ENCODE measurements around the gene POLD3.

POLD3 gene

DNA sequence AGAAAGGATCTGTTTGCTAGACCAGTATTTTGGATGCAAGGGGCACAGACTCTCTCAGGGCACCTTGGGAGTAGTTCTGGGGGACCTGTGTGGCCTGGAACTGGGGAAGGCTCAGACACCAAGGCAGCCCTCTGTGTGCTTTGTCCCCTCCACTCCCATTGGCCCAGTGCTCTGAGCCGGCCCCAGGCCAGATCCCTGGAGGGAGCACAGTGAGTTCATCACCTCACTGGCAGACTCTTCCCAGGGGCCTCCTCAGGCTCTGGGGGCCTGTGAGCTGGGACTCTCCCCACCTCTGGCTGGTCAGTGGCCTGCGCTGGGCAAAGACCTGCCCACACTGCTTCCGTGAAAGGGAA, 87.1 kb downstream of the POLD3 start:
- DNase-seq (ENCODE audit: low read depth), result no peak
- no peak overlapping the region for H3K4me3 ChIP-seq (ENCODE audit: low read depth, low read length)
- TF ChIP-seq, protein P1, sequence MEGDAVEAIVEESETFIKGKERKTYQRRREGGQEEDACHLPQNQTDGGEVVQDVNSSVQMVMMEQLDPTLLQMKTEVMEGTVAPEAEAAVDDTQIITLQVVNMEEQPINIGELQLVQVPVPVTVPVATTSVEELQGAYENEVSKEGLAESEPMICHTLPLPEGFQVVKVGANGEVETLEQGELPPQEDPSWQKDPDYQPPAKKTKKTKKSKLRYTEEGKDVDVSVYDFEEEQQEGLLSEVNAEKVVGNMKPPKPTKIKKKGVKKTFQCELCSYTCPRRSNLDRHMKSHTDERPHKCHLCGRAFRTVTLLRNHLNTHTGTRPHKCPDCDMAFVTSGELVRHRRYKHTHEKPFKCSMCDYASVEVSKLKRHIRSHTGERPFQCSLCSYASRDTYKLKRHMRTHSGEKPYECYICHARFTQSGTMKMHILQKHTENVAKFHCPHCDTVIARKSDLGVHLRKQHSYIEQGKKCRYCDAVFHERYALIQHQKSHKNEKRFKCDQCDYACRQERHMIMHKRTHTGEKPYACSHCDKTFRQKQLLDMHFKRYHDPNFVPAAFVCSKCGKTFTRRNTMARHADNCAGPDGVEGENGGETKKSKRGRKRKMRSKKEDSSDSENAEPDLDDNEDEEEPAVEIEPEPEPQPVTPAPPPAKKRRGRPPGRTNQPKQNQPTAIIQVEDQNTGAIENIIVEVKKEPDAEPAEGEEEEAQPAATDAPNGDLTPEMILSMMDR (IDR thresholded peaks at IDR 0.05; ENCODE audit: low read depth, low read length, missing control alignments), result no peak
- in situ Hi-C loops (cut with HindIII; ENCODE audit: low sequenced_read_pairs), result no loop called here

DNA sequence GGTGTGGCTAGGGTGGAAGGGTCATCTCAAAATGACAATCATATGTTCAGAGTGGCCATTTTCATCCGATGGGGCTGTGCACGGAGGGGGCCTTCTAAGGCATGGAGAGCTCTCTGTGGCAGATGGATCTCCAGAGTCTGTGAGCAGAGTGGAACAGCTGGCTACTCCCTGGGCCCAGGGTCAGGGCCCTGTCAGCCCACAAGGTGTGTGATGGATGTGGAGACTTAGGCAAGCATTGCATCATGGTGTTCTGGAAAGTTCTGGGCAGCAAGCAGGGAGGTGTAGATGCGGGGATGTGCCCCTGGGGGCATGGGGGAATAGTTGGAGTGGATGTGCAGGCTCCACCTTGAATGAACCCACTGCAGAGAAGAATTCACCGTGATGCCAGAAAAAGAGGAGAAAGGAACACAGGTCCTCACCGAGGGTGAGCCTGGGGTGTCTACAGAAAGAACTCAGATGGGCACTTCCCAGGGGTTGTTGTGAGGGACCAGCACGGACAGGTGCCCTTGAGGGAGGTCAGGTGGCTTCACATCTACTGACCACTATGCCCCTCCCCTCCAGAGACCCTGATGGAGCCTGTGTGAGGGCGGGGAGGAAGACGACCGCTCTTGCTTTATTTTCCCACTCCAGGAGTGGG, 87.8 kb downstream of the POLD3 start:
- DNase-seq (ENCODE audit: low read depth), result no peak
- no peak overlapping the region for H3K4me3 ChIP-seq (ENCODE audit: low read depth, low read length)
- in situ Hi-C loops (cut with HindIII; ENCODE audit: low sequenced_read_pairs), result no loop called here
- TF ChIP-seq, protein P1 (IDR thresholded peaks at IDR 0.05; ENCODE audit: low read depth, low read length, missing control alignments), result no peak

- TF ChIP-seq, protein P1 (IDR thresholded peaks at IDR 0.05; ENCODE audit: low read depth, low read length, missing control alignments), result no peak
- in situ Hi-C loops (cut with HindIII; ENCODE audit: low sequenced_read_pairs), result no loop called here
- no peak for DNase-seq (ENCODE audit: low read depth)
- no peak overlapping the region for H3K4me3 ChIP-seq (ENCODE audit: low read depth, low read length)
Observed at GRCh38 chr11:74680703-74681531, 88.5 kb downstream of the POLD3 start.

DNA sequence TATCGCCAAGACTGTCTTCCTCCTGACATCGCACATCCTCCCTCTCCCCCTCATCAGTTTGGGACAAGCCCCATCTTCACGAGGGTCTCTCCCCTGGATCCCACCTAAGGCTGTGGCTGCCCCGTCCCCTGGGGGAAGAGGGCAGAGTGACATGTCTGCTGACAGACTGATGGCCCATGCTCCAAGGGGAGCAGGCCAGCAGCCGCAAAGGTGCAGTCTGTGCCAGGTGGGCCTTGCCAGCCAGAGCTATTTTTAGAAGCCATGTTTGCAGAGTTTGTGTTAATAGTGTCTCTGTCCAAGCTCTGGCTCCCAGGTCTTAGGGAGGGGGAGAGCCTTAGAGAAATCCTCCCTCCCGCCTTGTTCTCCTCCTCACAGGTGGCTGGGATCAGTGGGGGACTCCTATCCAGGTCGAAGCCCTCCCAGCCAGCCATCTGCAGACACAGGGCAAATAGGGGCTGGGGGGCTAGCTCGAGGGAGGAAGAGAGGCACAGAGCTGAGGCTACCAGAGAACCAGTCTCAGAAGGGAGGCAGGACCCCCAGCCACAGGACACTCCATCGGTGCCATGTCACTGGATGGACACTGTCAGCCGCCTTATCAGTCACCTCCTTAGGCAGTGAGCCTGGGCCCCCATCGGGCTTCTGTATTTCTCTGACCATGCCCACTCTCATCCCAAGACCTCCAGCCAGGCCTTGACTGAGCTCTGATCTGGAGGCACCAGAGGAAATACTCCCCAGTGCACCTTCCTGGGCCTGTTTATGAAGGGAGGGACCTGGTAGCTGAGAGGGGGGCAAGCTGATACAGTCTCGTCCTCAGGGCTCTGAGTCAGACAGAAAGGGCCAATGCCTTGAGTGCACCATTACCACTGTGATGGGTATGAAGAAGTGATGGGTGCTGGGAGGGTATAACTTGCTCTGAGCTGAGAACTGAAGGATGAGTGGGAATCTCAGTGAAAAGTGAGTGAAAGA, 89.6 kb downstream of the POLD3 start:
- TF ChIP-seq, protein P1 (IDR thresholded peaks at IDR 0.05; ENCODE audit: low read depth, low read length, missing control alignments), result no peak
- DNase-seq (ENCODE audit: low read depth), result no peak
- H3K4me3 ChIP-seq (ENCODE audit: low read depth, low read length), result no peak overlapping the region
- in situ Hi-C loops (cut with HindIII; ENCODE audit: low sequenced_read_pairs), result no loop called here

DNA sequence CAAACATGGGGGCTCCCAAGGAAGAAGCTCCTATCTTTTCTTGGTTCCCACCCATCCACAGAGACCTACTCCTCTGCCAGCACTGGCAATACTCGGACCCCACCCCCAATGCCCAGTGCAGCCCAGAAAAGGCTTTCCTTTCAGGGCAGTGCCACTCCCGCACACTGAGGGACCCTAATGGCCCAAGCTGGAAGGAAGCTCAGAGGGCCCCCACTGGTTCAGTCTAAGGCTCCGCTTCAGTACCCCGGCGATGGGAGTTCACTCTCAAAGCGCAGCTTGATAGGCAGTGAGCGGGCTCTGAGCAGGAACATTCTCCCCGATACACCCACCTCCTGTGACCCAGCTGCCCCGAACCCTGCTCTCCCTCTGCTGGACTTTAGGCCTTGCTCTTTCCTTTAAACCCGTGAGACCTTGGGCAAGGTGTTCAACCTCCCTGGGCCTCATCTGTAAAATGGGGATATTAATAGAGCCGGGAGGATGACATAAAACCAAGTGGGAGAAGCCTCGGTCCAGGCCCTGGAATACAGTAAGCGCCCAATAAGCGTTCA, 90.4 kb downstream of the POLD3 start:
- in situ Hi-C loops (cut with HindIII; ENCODE audit: low sequenced_read_pairs), result no loop called here
- no peak for DNase-seq (ENCODE audit: low read depth)
- TF ChIP-seq, protein P1 (IDR thresholded peaks at IDR 0.05; ENCODE audit: low read depth, low read length, missing control alignments), result no peak
- no peak overlapping the region for H3K4me3 ChIP-seq (ENCODE audit: low read depth, low read length)

Measured in astrocyte of the cerebellum (primary cell).